ENCODE measurements around the gene INTS1.

DNA sequence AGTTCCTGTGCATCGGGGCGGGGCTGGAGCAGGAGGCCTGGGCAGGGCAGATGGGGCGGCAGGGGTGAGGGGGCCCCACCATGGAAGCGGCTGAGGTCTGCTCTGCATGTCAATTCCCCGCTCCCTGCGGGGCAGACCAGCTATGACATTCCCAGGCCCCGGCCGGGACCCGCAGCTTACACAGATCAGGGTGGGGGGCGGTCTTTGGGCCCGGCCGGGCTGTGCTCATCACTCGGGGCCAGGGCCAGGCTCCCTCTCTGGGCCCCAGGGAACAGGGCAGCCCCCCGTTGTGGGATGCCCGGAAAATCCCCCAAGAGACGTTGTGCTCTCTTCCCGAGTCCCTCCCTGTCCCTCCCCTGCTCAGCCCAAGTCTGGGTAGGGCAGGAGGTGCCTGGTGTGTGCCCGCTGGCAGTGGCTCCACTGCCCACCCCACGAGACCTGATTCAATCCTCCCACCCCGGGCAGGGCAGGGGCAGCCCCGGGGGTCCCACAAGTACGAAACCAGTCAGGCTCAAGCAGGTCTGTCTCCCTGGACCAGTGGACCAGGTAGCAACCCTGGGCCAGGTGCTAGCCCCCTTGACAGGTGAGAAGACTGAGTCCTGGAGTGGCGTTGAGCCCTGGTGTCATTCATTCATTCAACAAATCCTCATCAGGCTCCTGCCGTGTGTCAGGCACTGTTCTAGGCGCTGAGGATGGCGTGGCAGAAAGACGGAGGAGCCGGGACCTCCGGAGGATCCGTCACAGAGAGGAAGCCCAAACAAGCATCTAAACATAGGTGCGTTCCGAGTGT, 73.9 kb downstream of the INTS1 start:
- TF ChIP-seq, protein P1, sequence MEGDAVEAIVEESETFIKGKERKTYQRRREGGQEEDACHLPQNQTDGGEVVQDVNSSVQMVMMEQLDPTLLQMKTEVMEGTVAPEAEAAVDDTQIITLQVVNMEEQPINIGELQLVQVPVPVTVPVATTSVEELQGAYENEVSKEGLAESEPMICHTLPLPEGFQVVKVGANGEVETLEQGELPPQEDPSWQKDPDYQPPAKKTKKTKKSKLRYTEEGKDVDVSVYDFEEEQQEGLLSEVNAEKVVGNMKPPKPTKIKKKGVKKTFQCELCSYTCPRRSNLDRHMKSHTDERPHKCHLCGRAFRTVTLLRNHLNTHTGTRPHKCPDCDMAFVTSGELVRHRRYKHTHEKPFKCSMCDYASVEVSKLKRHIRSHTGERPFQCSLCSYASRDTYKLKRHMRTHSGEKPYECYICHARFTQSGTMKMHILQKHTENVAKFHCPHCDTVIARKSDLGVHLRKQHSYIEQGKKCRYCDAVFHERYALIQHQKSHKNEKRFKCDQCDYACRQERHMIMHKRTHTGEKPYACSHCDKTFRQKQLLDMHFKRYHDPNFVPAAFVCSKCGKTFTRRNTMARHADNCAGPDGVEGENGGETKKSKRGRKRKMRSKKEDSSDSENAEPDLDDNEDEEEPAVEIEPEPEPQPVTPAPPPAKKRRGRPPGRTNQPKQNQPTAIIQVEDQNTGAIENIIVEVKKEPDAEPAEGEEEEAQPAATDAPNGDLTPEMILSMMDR (IDR thresholded peaks at IDR 0.05; ENCODE audit: insufficient read depth, low read depth, low read length): no peak
- no peak for TF ChIP-seq EZH2 (IDR thresholded peaks at IDR 0.05; ENCODE audit: insufficient read depth, low read length)
